Hepatocyte (in vitro differentiated cells): ENCODE results near the gene CCDC9B.

Source experiments
- EZH2 ChIP-seq: fragments of 200-600 bp; sonication (generic); IDR thresholded peaks from 2 replicates; pipeline ENCODE4 v1.6.1; 2016; ENCODE audit warnings: antibody characterized with exemption, mild to moderate bottlenecking, borderline replicate concordance
- EZH2phosphoT487 ChIP-seq: fragments of 200-600 bp; sonication (generic); IDR thresholded peaks from one replicate; pipeline ENCODE4 v1.6.1; 2018; ENCODE audit warnings: antibody characterized with exemption, mild to moderate bottlenecking, low read depth, moderate library complexity; ENCODE audit not compliant: unreplicated experiment, severe bottlenecking
- TF ChIP-seq, protein P1 (sequence below): fragments of 200-600 bp; sonication (generic); IDR thresholded peaks from 2 replicates; pipeline ENCODE4 v1.5.1; 2016; ENCODE audit warnings: antibody characterized with exemption, mild to moderate bottlenecking; ENCODE audit not compliant: poor library complexity

DNA sequence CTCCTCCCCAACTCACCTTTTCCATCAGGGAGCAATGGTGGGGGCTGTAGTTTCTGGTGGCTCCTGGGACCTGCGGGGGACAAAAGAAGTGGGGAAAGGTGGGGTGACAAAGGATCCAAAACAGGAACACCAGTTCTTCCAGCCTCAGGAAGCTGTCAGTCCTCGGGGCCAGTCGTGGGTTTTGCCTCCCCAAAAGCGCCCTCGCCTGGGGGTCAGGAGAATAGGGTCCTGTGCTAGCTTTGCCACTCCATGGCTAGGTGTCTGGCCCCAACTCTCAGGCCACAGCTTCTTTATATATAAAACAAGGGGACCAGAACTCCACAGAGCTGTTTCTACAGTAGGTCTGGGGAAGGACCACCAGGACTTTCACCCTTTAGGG, 4.0 kb downstream of the CCDC9B start:
- TF ChIP-seq, protein P1, sequence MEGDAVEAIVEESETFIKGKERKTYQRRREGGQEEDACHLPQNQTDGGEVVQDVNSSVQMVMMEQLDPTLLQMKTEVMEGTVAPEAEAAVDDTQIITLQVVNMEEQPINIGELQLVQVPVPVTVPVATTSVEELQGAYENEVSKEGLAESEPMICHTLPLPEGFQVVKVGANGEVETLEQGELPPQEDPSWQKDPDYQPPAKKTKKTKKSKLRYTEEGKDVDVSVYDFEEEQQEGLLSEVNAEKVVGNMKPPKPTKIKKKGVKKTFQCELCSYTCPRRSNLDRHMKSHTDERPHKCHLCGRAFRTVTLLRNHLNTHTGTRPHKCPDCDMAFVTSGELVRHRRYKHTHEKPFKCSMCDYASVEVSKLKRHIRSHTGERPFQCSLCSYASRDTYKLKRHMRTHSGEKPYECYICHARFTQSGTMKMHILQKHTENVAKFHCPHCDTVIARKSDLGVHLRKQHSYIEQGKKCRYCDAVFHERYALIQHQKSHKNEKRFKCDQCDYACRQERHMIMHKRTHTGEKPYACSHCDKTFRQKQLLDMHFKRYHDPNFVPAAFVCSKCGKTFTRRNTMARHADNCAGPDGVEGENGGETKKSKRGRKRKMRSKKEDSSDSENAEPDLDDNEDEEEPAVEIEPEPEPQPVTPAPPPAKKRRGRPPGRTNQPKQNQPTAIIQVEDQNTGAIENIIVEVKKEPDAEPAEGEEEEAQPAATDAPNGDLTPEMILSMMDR = no peak
- TF ChIP-seq EZH2 = no peak
- TF ChIP-seq EZH2phosphoT487 = no peak
